GM21528 (cell line): ENCODE data around the gene RGS14.
"Not testable (repeated sequence)": the region's sequence is repeated elsewhere in the genome, so short reads cannot be mapped to it uniquely, and the experiment has no call there.

Experiments used
- ATAC-seq: cut with Tn5 transposase; IDR thresholded peaks from one replicate; pipeline ENCODE4 v1.9.1; 2021; ENCODE audit warnings: mild to moderate bottlenecking, moderate library complexity; ENCODE audit not compliant: unreplicated experiment, low FRiP score

Gene RGS14

DNA sequence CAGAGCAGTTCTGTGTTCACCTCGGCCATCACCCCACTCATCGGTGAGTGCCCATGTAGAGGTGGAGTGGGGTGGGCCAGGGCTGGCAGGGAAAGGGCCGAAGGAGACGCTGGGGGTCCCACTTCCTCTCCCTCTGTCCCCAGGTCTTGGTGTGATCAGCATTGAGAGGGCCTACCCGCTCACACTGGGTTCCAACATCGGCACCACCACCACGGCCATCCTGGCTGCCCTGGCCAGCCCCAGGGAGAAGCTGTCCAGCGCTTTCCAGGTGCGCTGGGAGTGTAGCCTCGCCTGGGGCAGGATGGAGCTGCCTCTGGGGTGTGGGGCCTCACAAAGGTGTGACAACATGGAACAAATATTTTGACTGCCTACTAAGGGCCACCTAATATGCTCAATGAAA is 39.1 kb downstream of the RGS14 start:
- ATAC-seq = no peak

DNA sequence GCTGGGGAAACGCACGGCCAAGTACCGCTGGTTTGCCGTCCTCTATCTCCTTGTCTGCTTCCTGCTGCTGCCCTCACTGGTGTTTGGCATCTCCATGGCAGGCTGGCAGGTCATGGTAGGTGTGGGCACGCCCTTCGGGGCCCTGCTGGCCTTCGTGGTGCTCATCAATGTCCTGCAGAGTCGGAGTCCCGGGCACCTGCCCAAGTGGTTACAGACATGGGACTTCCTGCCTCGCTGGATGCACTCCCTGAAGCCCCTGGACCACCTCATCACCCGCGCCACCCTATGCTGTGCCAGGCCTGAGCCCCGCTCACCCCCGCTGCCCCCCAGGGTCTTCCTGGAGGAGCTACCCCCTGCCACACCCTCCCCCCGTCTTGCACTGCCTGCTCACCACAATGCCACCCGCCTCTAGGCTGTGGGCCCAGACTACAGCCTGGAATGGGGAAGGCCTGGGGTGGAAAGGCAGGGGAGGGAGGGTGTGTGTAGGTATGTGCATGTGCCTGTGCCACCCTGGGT is 40.2 kb downstream of the RGS14 start:
- no peak for ATAC-seq

DNA sequence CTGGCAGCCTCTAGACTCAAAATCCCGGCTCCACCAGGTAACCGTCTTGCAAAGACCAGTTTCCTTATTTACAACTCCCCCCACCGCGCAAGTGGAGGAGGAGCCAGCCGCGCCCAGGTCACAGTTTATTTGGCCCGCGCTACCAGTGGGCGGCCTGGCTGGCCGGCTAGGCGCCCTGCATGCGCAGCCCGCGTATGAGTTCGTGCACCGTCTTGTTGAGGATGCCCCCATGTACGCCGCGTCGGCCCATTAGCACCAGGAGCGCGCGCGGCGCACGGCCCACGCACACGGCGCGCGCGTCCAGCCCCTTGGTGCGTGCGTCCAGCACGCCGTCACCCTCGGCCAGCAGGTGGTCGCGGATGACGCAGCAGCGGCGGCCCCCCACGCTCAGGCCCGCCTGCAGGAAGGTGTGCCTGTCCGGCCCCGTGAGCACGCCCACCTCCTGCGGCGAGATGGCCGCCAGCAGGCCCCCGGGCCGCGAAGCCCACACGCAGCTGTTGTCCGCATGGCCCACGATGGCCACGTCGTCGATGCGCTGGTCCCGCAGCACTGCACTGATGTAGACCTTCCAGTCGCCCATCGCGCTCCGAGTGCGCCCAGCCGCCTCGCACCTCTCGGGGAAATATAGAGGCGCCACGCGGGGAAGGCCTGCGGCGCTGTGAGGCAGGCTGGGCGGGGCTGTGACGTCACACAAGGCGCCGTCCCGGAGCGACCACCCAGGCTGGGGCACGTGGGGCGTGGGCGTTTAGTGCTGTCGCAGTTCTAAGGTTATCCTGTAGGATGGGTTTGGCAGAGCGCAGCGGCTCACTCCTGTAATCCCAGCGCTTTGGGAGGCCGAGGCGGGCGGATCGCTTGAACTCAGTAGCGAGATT is 42.5 kb downstream of the RGS14 start, which contains the start of gene PFN3:
PFN3 (minus strand) TSS at position 665 of the 872 bp plus-strand sequence; CDS start at position 580, 85 bp downstream.
- ATAC-seq = no peak

DNA sequence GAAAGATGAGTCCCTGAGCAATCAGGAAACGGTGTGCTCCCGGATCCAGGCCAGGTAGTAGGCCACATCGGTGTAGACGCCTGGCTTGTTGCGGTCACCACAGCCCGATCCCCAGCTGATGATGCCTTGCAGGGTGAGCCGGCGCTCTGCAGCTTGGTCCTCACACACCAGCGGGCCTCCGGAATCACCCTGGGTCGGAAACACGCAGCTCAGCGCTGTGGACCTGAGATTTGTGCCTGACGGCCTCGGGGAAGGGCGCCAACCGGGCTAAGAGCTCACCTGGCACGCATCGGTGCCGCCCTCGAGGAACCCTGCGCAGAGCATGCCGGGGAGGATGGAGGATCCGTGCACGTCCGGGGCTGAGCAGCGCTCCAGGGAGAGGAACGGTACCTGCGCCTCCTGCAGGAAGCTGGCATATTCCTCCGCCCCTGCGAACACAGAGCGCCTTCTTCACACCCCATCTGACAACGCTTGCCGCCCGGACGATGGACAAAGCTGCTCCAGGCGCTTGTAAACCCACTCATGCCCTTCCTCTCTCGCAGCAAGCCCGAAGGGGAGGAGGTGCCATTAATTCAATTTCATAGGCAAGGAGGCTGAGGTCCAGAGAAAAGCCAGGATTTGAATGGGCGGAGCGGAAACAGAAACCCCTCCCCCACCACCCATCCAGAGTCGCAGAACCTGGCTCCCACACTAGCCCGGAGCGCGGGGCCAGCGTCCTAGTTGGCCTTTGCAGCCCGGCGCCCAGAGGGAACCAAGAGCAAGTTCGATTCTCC is 44.7 kb downstream of the RGS14 start:
- ATAC-seq = no peak

DNA sequence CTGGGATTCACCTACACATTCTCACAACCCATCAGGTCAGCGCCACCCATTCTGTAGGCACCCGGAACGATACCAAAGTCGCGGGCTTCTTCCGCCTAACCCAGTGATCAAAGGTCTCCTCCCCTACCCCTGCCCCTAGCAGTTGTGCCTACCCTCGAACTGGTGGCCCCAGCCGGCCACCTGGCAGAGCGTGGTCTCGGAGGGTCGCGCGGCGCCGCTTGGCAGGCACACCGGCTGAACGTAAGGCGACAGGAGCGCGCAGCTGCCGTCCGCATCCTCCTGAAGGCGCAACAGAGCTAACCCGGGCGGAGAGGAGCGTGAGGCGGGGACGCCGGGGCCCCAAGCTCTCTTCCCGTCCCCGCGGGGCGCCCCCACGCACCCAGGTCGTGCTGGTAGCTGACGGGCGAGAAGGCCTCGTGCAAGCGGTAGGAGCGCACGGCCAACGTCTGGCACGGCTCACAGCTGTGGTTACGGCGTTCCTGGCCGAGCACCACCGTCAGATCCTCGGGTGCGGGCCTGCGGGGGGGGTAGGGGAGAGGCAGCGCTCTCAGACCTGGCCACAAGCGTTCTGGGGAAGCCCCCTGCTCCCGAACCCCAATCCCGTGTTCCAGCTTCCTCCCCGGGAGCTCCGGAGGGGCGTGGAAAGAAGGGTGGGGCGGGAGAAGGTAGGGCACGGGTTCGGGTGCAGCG is 45.5 kb downstream of the RGS14 start:
- ATAC-seq = peak; percentile 27

DNA sequence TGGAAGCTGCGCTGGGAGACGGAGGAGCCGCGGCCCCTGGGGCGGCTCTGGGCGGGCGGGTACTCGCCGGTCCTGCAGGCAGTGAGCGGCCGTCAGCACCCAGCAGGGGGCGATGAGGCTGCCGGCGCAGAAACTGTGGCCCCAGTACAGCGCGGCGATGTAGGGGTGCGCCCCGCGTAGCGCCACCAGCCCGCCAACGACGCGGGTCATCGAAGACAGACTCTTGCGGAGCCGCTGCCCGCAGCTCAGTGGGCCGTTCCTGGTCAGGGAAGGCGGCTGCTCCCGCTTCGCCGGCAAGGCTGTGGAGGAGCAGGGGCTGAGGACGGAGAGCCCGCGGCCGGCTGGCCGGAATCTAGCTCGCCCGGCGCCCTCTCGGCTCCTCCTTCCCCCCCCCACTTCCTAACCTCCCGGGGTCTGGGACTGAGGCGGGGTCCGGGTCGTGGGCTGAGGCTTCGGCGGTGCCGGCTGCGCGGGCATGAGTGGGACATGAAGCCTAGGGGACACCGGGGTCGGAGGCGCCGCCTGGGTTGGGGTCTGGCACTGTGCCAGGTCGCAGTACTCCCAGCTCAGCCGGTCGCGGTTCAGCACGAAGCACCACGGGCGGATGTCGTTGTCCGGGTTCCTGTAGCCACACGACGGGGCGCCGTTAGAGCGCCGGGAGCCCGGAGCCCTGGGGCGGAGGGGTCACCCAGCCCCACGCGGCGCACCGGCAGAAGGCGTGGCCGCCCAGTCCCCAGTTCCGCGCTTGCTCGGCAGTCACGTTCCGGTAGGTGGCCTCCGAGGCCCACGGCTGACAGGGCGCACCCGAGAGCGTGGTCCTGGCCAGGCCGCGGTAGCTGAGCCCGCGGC is 46.3 kb downstream of the RGS14 start:
- peak; percentile 90 for ATAC-seq

DNA sequence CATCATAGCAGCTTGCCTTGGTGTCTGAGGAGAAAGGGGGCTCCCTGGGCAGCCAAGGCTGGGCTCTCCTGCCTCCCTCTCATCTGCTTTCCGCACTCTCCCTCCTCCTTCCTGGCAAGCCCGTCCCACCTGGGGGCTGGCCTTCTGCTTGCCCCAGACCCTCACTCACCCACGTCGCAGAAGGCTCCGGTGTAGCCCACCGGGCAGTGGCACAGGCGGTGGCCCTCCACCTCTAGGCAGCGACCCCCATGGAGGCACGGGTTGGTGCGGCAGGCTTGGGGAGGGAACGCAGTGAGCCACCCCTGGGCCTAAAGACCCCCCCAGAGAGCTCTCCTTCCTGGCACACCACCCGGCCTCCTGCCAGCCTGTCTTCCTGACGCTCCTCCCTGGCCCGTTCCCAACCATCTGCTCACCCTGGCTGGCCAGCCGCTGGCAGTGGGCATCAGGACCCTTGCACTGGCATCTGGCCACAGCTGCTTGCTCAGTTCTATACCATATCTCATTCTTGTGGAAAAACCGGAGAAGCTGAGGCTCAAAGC is 47.0 kb downstream of the RGS14 start:
- ATAC-seq = no peak

DNA sequence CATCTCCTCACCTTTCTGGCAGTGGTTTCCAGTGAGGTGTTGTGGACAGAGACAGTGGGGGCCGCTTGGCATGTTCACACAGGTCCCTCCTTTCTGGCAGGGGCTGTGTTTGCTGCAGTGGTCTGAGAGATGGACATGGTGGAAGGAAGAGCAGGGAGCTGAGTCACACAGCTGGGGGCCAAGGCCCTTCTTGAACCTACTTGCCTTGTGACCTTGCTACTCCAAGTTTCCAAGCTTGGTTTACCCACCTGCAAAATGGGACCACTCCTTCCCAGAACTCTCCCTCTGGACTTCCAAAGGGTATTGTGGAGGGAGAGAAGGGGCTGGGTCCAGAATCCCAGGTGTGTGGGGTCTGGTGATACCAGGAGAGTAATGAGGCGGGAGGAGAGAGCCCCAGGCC is 47.6 kb downstream of the RGS14 start:
- ATAC-seq = no peak

DNA sequence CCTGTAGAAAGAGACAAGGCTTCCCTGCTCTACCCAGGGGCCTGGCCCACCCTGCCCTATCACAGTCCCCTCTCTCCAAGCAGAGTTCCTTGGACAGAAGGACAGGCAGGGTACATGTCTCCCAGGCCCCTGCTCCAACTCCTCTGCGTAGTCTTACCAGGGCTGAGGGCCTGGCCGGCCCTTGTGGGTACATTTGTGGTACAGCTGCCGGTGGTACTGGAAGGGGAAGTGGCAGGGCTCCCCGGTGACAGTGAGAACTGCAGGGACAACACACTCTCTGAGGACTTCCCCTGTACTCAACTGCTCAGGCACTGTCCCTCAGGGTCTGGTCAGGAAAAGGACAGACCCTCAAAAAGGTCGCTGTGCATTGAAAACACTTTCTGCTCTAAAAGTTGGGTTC is 48.1 kb downstream of the RGS14 start:
- ATAC-seq = no peak

DNA sequence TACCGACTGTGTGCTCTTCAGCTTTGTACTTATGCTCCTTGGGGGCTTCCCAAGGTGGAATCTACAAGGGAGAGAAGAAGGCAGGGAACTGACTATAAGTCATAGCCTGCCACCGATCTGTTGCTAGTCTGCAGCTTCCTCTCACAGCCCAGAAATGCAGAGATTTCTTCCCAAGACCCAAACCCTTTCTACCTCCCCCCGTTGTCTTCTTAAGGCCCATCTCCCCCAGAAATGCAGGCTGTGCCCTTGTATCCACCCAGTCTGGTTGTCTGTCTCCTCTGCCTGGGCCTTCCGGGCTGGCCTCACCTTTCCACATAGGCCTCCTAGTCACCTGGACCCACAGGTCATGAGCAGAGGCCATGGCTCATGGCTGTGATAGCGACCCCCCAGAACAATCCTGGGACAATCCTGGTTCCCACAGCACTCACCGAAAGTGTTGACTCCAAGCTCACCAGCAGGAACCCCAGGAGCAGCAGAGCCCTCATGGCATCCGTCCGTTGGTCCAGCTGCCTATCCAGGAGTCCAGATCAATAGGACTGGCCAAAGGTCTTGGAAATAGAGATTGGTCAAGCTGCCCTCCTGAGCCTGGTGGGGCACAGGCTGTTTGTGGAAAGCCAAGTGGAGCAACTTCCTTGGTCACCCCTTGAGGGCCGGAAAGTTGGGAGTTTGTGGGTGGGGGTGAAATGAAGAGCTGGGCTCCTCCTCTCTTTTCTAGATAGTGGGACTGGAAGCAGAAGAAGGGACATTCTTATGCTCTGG is 51.5 kb downstream of the RGS14 start, which contains the start of gene F12:
F12 (minus strand) TSS at position 522 of the 759 bp plus-strand sequence; CDS start at position 485, 37 bp downstream.
- ATAC-seq = no peak

DNA sequence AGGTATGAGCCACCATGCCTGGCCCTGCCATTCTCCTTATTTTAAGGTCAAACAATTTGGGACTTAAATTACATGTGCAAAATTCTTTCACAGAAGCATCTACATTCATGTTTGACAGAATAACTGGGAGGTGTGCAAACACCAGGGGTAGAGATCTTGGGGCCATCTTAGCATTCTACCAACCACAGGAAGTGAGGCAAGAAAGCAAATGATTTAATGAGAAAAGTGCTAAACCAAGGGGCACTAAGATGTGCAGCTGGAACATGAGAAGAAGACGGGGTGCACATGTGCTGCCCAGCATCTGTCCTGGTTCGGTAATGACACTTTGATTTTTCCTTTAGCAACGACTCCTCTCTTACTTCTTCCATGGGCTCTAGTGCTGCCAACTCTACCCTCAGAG is 52.9 kb downstream of the RGS14 start:
- no peak for ATAC-seq

DNA sequence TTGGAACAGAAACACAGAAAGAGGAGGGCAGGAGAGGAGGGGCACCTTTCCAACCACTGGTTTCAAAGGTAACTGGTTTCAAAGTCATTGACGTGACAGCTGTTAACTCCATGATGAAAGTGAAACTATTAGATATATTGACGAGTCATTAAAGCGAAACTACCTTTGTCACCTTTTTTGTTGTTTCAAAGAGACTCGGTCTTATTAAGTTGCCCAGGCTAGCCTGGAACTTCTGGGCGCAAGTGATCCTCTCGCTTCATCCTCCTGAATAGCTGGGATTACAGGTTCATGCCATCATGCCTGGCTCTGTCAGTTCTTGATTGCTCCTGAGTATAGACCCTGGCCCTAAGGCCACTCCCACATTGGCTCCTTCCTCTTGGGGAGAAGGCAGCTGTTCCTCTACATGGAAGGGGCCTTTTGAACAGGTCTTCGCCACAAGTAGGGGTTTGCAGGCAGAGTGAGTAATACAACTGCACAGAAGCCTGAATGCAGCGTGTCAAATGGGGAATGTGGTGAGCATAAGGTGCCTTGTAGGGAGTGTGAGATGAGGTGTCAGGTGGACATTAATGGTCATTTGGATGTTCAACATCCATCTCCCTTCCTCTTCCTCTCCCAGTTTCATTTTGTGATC is 55.0 kb downstream of the RGS14 start:
- ATAC-seq = peak; percentile 83

DNA sequence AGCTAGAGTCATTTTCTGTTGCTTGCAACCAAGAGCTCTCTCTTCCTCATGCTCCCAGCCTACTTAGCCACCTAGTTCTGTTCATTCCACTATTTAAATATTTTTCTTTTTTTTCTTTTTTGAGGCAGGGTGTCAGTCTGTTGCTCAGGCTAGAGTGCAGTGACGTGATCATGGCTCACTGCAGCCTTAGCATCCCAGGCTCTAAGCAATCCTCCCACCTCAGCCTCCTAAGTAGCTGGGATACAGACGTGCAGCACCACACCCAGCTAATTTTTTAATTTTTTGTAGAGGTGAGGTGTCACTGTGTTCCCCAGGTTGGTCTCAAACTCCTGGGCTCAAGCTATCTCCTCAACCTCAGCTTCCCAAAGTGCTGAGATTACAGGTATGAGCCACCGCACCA is 56.8 kb downstream of the RGS14 start:
- ATAC-seq = no peak

DNA sequence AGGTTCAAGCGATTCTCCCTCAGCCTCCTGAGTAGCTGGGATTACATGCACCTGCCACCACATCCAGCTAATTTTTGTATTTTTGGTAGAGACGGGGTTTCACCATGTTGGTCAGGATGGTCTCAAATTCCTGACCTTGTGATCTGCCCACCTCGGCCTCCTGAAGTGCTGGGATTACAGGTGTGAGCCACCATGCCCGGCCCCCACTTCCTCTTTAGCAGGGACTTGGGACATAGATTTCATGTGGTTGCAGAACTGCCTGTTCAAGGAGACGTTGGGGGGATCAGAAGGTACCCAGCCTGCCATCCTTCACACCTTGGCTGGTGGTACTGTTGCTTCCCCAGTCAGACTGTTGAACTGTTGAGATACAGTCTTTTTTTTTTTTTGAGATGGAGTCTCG is 59.4 kb downstream of the RGS14 start:
- ATAC-seq = not testable (repeated sequence)

DNA sequence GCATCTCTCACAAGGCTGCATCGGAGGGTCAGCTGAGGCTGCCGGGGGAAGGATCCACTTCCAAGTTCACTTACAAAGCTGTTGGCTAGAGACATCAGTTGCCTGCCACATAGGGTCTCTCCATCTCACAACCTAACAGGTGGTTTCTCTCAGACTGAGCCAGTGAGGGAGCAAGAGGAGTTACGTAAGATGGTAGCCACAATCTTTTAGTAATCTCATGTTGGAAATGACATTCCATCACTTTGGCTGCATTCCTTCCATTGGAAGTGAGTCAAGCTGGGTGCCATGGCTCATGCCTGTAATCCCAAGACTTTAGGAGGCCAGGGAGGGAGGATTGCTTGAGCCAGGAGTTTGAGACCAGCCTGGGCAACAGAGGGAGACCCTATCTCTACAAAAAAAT is 61.3 kb downstream of the RGS14 start:
- no peak for ATAC-seq

DNA sequence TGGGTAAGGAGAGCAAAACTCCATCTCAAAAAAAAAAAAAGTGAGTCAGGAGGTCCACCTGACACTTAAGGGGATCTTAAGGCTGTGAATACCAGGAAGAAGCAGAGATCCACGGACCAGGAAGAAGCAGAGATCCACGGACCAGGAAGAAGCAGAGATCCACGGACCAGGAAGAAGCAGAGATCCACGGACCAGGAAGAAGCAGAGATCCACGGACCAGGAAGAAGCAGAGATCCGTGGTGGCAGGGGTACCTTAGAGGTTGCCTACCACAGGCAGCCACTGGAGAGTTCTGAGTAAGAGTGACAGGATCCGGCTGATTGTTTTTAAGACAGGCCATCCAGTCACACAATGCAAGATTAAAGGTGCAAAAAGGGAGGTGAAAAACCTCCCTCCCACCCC is 62.7 kb downstream of the RGS14 start:
- ATAC-seq = not testable (repeated sequence)

DNA sequence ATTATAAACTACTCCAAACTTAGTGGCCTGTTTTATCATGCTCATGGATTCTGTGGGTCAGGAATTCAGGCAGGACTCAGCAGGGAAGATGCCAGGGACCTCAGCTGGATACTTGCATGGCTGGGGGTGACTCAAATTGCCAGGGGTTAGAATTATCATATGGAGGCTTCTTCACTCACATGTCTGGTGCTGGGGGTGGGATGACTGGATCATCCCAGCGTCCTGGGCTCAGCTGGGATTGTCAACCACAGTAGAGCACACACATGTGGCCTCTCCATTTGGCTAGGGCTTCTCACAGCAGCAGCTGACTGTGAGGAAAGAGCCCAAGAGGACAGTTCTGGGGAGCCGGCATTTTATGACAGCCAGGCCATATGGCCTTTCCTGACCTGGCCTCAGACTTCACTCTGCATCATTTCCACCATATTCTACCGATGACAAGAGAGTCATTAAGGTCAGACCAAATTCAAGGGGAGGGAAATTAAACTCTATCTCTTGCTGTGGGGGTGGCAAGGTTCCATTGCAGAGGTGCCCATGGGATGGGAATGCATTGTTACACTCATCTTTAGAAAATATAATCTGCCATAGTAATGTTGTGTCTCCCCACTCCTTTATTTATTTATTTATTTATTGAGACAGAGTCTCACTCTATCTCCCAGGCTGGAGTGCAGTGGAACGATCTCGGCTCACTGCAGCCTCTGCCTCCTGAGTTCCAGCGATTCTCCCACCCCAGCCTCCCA is 63.5 kb downstream of the RGS14 start:
- no peak for ATAC-seq
